ELR (cell line): Measurements from ENCODE around the gene PAQR8.
"Not testable (repeated sequence)": the region's sequence is repeated elsewhere in the genome, so short reads cannot be mapped to it uniquely, and the experiment has no call there.

ENCODE experiments used
- DNase-seq: peaks from one replicate; pipeline ENCODE4 v3.0.0-alpha.2; 2015; ENCODE audit warnings: low read depth

The PAQR8 gene

GRCh38 chr6:52377538-52378221, 15.7 kb downstream of the PAQR8 start:
- DNase-seq, result no peak

DNA sequence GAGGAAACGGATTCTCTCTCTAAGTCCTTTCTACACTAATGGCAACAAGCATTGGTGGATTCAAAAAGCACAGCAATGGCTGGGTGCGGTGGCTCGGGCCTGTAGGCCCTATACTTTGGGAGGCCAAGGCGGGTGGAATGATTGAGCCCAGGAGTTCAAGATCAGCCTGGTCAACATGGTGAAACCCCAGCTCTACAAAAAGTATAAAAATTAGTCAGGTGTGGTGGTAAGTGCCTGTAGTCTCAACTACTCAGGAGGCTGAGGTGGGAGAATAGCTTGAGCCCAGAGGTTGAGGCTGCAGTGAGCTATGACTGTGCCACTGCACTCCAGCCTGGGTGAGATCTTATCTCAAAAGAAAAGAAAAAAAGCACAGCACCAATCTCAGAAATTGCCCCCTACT, 19.3 kb downstream of the PAQR8 start:
- DNase-seq, result no peak

DNA sequence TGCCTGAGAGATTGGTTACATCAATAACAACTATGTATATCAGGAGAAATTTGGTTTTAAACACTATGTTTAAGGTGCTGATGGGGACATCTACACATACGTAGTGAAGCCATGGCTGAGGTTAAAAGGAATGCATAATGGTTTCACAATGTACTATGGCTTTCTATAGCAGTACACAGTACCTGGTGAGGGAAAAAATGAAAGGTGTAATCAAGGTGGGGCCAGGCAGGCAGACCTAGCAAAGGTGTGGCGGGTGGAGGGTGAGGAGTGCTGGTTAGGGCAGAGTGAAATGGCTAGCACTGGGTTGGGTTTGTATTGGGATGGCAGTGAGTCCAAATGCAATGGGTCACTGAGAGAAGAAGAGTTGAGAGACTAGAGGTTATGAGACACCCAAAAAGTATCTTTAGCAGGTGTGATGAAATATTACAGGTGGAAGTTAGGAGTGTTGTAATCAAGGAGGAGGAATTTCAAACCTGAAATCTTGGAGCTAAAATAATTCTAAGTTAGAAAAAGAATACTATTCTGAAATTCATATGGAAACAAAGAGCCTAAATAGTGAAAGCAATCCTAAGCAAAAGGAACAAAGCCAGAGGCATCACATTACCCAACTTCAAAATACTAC, 22.3 kb downstream of the PAQR8 start:
- no peak for DNase-seq

GRCh38 chr6:52385074-52385473, 23.1 kb downstream of the PAQR8 start:
- DNase-seq, result no peak

DNA sequence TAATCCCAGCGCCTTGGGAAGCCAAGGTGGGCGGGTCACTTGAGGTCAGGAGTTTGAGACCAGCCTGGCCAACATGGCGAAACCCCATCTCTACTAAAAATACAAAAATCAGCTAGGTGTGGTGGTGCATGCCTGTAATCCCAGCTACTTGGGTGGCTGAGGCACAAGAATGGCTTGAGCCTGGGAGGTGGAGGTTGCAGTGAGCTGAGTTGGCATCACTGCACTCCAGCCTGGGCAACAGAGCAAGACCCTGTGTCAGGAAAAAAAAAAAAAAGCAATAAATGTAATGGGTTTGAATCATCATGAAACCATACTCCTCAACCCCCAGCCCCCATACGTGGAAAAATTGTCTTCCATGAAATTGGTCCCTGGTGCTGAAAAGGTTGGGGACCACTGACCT, 26.2 kb downstream of the PAQR8 start:
- DNase-seq, result not testable (repeated sequence)

- DNase-seq, result no peak
These were observed 26.8 kb downstream of the PAQR8 start for GRCh38 chr6:52388790-52389189.

- DNase-seq, result no peak
These were observed 27.3 kb downstream of the PAQR8 start for GRCh38 chr6:52389264-52389625.

- peak; percentile 73 for DNase-seq
These were observed 27.8 kb downstream of the PAQR8 start for GRCh38 chr6:52389626-52390360.

DNA sequence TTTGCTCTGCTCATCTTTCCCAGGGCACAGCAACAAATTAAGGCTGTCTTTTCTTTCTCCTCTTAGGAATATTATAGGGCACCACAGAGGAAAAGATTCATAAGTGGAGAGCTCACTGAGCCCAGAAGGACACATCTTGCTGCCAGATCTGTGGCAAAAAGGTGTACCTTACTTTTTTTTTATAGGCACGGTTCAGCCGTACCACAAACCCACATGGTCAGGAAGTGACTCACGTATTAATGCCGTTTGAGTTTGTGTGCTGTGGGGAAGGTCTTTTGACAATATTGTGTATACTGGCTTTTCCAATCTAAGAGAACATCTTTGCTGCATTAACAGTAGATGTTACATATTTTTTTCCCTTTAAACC, 28.4 kb downstream of the PAQR8 start:
- peak; percentile 86 for DNase-seq

GRCh38 chr6:52391599-52391998, 29.6 kb downstream of the PAQR8 start:
- DNase-seq, result no peak

GRCh38 chr6:52392944-52393343, 31.0 kb downstream of the PAQR8 start:
- DNase-seq, result peak; percentile 86

- DNase-seq, result no peak
These were observed 31.8 kb downstream of the PAQR8 start for GRCh38 chr6:52393780-52394179.

GRCh38 chr6:52394251-52394666, 32.3 kb downstream of the PAQR8 start:
- no peak for DNase-seq

DNA sequence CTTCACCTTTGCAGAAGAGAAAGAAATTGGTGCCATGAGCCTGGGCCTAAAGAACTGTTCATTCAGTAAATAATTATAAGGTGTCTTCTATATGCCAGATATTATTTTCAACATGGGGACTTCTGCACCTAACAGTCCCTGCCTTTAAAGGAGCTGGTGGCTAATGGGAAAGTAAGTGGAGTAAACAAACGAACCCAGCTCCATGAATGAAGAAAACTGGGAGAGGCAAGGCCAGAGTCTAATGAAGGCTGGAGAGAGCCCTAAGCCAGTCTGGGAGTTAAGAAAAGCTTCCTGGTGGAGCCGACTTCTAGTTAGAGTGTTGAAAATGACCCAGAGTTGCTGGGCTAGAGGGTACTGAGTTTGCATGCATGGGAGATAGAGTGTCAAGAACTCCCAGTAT, 34.0 kb downstream of the PAQR8 start:
- no peak for DNase-seq

GRCh38 chr6:52399511-52400312, 37.8 kb downstream of the PAQR8 start:
- peak; percentile 78 for DNase-seq

DNA sequence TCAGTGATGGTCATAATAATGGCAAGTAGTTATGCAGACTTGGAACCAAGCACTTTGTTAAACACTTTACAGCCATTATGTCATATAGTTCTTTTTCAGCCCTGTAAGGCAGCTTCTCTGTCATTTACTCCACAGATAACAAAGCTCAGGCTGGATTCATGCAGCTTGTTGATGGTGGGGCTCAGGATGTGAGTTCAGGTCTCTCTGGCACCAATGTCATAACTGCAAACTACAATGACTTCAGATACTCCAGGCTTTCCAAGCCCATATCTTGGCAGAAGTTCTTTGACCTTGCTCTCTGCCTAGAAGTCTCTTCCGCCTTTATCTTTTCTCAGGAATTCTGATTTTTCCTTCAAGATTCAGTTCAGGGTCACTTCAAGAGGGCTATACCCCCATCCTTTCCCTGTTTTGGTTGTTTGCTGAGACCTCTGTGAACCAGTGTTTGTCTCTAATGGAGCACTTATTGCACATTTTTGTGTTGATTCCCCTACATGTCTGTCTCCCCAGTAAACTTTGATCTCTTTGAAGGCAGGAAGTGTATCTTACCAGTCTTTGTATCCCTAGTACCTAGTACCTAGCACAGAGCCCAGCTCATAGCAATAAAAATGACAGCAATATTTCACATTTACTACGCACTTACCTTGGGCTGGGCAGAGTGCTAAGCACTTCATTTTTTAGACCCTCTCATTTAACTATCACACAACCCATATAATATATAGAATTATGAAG, 38.5 kb downstream of the PAQR8 start:
- no peak for DNase-seq

DNA sequence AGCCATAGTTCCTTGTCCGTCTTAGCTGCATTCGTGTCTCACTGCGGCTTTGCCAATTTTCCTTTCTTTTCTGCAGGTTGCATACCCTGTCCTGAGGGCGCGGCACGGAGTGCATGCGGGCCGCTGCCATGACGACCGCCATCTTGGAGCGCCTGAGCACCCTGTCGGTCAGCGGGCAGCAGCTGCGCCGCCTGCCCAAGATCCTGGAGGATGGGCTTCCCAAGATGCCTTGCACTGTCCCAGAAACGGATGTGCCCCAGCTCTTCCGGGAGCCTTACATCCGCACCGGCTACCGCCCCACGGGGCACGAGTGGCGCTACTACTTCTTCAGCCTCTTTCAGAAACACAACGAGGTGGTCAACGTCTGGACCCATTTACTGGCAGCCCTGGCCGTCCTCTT, 41.1 kb downstream of the PAQR8 start:
- no peak for DNase-seq

DNA sequence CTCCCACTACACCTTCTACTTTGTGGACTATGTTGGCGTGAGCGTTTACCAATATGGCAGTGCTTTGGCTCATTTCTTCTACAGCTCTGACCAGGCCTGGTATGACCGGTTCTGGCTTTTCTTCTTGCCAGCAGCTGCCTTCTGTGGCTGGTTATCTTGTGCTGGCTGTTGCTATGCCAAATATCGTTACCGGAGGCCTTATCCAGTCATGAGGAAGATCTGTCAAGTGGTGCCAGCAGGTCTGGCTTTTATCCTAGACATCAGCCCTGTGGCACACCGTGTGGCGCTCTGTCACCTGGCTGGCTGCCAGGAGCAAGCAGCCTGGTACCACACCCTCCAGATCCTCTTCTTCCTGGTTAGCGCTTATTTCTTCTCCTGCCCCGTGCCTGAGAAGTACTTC, 41.7 kb downstream of the PAQR8 start:
- no peak for DNase-seq

DNA sequence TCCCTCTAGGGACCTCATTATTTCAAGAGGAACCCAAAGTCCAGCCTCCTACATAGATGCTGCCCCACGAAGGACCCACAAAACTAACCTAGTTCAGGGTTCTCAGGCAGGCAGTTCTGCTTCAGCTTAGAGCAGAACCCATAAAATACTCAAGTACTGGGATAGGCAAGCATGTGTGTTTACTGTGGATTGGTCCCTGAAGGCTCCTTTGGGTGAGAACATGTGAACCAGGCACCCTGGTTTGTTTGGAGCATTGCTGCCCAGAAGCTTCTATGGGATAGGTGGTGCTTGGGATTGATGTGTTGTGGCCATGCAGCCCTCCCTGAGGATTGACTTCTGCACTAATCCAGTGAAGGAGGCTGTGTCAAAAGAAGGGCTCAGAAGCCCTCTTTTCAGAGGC, 43.3 kb downstream of the PAQR8 start:
- no peak for DNase-seq

DNA sequence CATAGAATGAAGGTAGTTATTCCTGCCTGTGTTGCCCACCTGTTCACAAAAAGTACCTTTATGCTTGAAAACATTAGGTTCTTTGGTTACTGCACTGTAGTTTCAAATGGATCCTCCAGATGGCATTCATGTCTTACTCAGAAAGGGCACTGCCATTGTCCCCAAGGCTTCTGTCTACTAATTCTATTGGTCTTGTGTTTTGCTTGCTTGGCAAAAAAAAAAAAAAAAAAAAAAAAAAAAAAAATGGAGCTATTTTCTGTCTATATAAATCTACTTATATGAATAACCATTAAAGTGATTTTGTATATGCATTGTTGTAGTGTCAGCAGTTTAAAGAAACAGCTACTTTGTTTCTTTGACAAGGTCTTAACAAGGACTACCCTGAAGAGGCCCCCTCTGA, 45.5 kb downstream of the PAQR8 start:
- peak; percentile 81 for DNase-seq

- no peak for DNase-seq
These were observed 47.5 kb downstream of the PAQR8 start for GRCh38 chr6:52409499-52409898.

DNA sequence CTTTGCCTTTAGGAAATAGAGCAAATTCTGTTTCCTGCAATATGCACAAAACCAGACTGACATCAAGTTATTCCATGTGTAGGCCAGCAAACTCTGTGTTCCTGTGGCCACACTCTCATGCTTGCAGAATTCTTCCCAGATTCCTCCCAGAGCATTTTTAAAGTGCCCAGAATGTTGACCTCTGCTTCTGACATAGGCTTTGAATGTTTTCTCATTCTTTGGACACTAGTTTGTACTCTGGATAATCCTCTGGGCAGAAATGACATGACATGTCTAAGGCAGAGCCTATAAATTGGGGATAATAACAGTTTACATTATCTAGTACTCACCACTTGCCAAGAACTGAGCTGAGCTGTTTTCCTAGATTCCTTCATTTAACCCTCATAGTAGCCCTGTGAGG, 49.0 kb downstream of the PAQR8 start:
- no peak for DNase-seq
